GM12878 (cell line): Measurements from ENCODE around the gene SPN. TPM values are rescaled to one million over a fixed set of nuclear protein-coding genes. Genes with fewer than 3 reads are reported as not detected.
A peak's percentile ranks its signal among the peaks of the same experiment; 100 is the strongest.

Experiments
- ATAC-seq: fragments of 200-7000 bp; cut with Tn5 transposase; 3 replicates; pipeline ENCODE4 v1.9.1; 2020; ENCODE audit warnings: mild to moderate bottlenecking, moderate library complexity
- BruUV-seq: library from RNA; stranded (reverse); fragments of 400-500 nt; replicated peaks from 2 replicates; lab custom pipeline; 2021; lab: Mats Ljungman, UMichigan
- CTCF ChIA-PET: fragments of 300-600 bp; sonication (Branson Sonifier 250); formaldehyde crosslinking; extraction: SDS; loops from one replicate; lab custom pipeline; 2021; ENCODE audit warnings: inconsistent platforms; lab: Yijun Ruan, JAX
- POLR2A ChIA-PET: fragments of 350-600 bp; formaldehyde crosslinking; extraction: SDS; loops from one replicate; lab custom pipeline; 2021; ENCODE audit warnings: inconsistent platforms; lab: Charles Lee
- RAD21 ChIA-PET: fragments of 300-600 bp; sonication (Branson Sonifier 250); formaldehyde crosslinking; loops from one replicate; lab custom pipeline; 2023; ENCODE audit warnings: antibody characterized with exemption; ENCODE audit not compliant: unreplicated experiment; lab: Charles Lee
- SMC1A ChIA-PET: fragments of 300-600 bp; sonication (Branson Sonifier 250); formaldehyde crosslinking; loops from one replicate; lab custom pipeline; 2023; ENCODE audit not compliant: unreplicated experiment, uncharacterized antibody; lab: Charles Lee
- DNase-seq: peaks from one replicate; pipeline ENCODE4 v3.0.0-alpha.2; 2011; ENCODE audit warnings: low read depth, low spot score
- FAIRE-seq: peaks from 3 replicates; lab custom pipeline; 2011; peaks lifted over from hg19 to GRCh38; lab: Jason Lieb, UNC
- H2AFZ ChIP-seq: 2 replicates; pipeline ENCODE4 v1.6.0; 2011; ENCODE audit warnings: low read depth, low read length, control low read depth; ENCODE audit not compliant: control insufficient read depth
- H3K27ac ChIP-seq: 2 replicates; pipeline ENCODE4 v1.5.1; 2011; ENCODE audit warnings: control low read depth; ENCODE audit not compliant: control insufficient read depth, insufficient read depth
- H3K27me3 ChIP-seq, 2 experiments: replicated peaks in 1 of 2; 2 replicates each; pipeline versions ENCODE4 v1.6.0 to v1.6.1; 2011; ENCODE audit warnings: low read length in 1 of 2; ENCODE audit not compliant: control insufficient read depth in 2 of 2, insufficient read depth in 2 of 2
- H3K36me3 ChIP-seq, 2 experiments: 2 replicates each; pipeline ENCODE4 v1.5.1; 2011; ENCODE audit warnings: low read length in 1 of 2; ENCODE audit not compliant: control insufficient read depth in 2 of 2, insufficient read depth in 2 of 2
- H3K4me1 ChIP-seq: 2 replicates; pipeline ENCODE4 v1.6.1; 2011; ENCODE audit warnings: mild to moderate bottlenecking, low read length, moderate library complexity, mixed read lengths; ENCODE audit not compliant: control insufficient read depth, insufficient read depth
- H3K4me2 ChIP-seq: 2 replicates; pipeline ENCODE4 v1.6.0; 2011; ENCODE audit warnings: control low read depth; ENCODE audit not compliant: control insufficient read depth, insufficient read depth
- H3K4me3 ChIP-seq: fragments of 200-600 bp; sonication (generic); 2 replicates; pipeline ENCODE4 v1.5.1; 2016
- H3K79me2 ChIP-seq: 2 replicates; pipeline ENCODE4 v1.6.0; 2011; ENCODE audit warnings: low read length; ENCODE audit not compliant: control insufficient read depth, insufficient read depth
- H3K9ac ChIP-seq: 2 replicates; pipeline ENCODE4 v1.8.0; 2011; ENCODE audit warnings: low read length, control low read depth, mixed read lengths; ENCODE audit not compliant: control insufficient read depth, insufficient read depth
- H3K9me3 ChIP-seq: replicated peaks from 3 replicates; pipeline ENCODE4 v1.5.1; 2011; ENCODE audit warnings: mild to moderate bottlenecking, low read length; ENCODE audit not compliant: control insufficient read depth, insufficient read depth
- H4K20me1 ChIP-seq: 2 replicates; pipeline ENCODE4 v1.6.0; 2011; ENCODE audit not compliant: control insufficient read depth, insufficient read depth
- CHD1 ChIP-seq: IDR thresholded peaks from 2 replicates; pipeline ENCODE4 v1.6.1; 2012; ENCODE audit warnings: low read depth, low read length, improper control_type of control experiment
- CHD2 ChIP-seq: IDR thresholded peaks from 2 replicates; pipeline ENCODE4 v1.6.1; 2011; ENCODE audit warnings: low read depth, low read length, improper control_type of control experiment, borderline replicate concordance
- CREM ChIP-seq: IDR thresholded peaks from 2 replicates; pipeline ENCODE4 v1.6.1; 2014; ENCODE audit warnings: antibody characterized with exemption, low read depth
- EED ChIP-seq: sonication (generic); IDR thresholded peaks from 2 replicates; pipeline ENCODE4 v1.6.1; 2016; ENCODE audit warnings: antibody characterized with exemption, low read depth
- EP300 ChIP-seq, 2 experiments: fragments of 150-350 bp in 1 of 2; IDR thresholded peaks; 2 replicates each; pipeline ENCODE4 v1.6.1; 2011 to 2012; ENCODE audit warnings: low read depth in 2 of 2, low read length in 2 of 2, borderline replicate concordance in 1 of 2, improper control_type of control experiment in 1 of 2, inconsistent platforms in 1 of 2; ENCODE audit not compliant: control insufficient read depth in 1 of 2
- EZH2 ChIP-seq: IDR thresholded peaks from 2 replicates; pipeline ENCODE4 v1.6.1; 2012; ENCODE audit warnings: low read depth, mild to moderate bottlenecking, control low read depth, inconsistent platforms, low read length, borderline replicate concordance; ENCODE audit not compliant: control insufficient read depth
- FOXM1 ChIP-seq: IDR thresholded peaks from 2 replicates; pipeline ENCODE4 v1.6.1; 2012; ENCODE audit warnings: low read depth, mild to moderate bottlenecking, inconsistent platforms, low read length, moderate library complexity
- IKZF2 ChIP-seq, 2 experiments: fragments of 450-650 bp; IDR thresholded peaks; 2 replicates each; pipeline ENCODE4 v1.6.1; 2017; ENCODE audit warnings: mild to moderate bottlenecking in 2 of 2, moderate library complexity in 2 of 2
- JUND ChIP-seq: IDR thresholded peaks from 2 replicates; pipeline ENCODE4 v1.6.1; 2012; ENCODE audit warnings: low read depth, mild to moderate bottlenecking, low read length, improper control_type of control experiment, moderate library complexity
- MTA3 ChIP-seq: IDR thresholded peaks from 2 replicates; pipeline ENCODE4 v1.6.1; 2012; ENCODE audit warnings: low read length, inconsistent platforms, borderline replicate concordance
- NFYB ChIP-seq: IDR thresholded peaks from 2 replicates; pipeline ENCODE4 v1.6.1; 2011; ENCODE audit warnings: low read depth, mild to moderate bottlenecking, low read length, improper control_type of control experiment, moderate library complexity; ENCODE audit not compliant: insufficient read depth
- PML ChIP-seq: IDR thresholded peaks from 2 replicates; pipeline ENCODE4 v1.6.1; 2012; ENCODE audit warnings: low read length, inconsistent platforms
- POLR2AphosphoS5 ChIP-seq: IDR thresholded peaks from 2 replicates; pipeline ENCODE4 v1.6.1; 2011; ENCODE audit warnings: mild to moderate bottlenecking, low read length, inconsistent platforms
- RUNX3 ChIP-seq: IDR thresholded peaks from 2 replicates; pipeline ENCODE4 v1.6.1; 2012; ENCODE audit warnings: low read length, inconsistent platforms
- SPI1 ChIP-seq: IDR thresholded peaks from 2 replicates; pipeline ENCODE4 v1.6.1; 2011; ENCODE audit warnings: low read depth, mild to moderate bottlenecking, low read length, moderate library complexity, borderline replicate concordance; ENCODE audit not compliant: insufficient read depth
- WGBS: methylation state at CpG from one replicate; pipeline ENCODE4 v1.1.6; 2016; ENCODE audit warnings: low lambda C conversion rate; ENCODE audit not compliant: insufficient replicate concordance, insufficient coverage; ENCODE audit errors: missing lambda C conversion rate; 5-methylcytosine and 5-hydroxymethylcytosine counted together
- in situ Hi-C: fragments of 300-500 bp; cut with MboI; formaldehyde crosslinking; loops from 9 replicates; pipeline ENCODE4 v1.14.3; 2018; ENCODE audit warnings: mixed read lengths
- intact Hi-C: fragments of 100-400 bp; cut with micrococcal nuclease; formaldehyde crosslinking; loops from one replicate; pipeline ENCODE4 v1.14.2; 2022; ENCODE audit not compliant: unreplicated experiment
- polyA plus RNA-seq, 11 experiments: library from polyadenylated mRNA; depleted of rRNA in 4 of 11; unstranded in 6 of 11; stranded (reverse) in 5 of 11; fragments of >200 nt; fragmentation: Nextera tagmentation in 4 of 11; fragmentation: Illumina TruSeq in 1 of 11; extraction: Ambion mirVana in 4 of 11; extraction: Trizol in 1 of 11; gene quantifications; 1 replicate in 1 of 11; 2 replicates in 10 of 11; pipeline versions ENCODE4 v1.2.1 to v1.2.3, GENCODE V29; 2011 to 2016; ENCODE audit warnings: inconsistent platforms in 2 of 11, missing spikeins in 2 of 11, low read depth in 1 of 11
- total RNA-seq, 4 experiments: library from RNA; depleted of rRNA in 3 of 4; stranded (reverse); fragments of >200 nt in 3 of 4; fragmentation: Illumina TruSeq in 1 of 4; extraction: Trizol in 1 of 4; gene quantifications; 2 replicates each; pipeline versions ENCODE4 v1.2.1 to v1.2.3, GENCODE V29; 2013 to 2021
- TF ChIP-seq, protein P1 (sequence below): fragments of 450-650 bp; formaldehyde crosslinking; IDR thresholded peaks from 2 replicates; pipeline ENCODE4 v1.4.0; 2022; ENCODE audit warnings: mild to moderate bottlenecking, moderate library complexity
- TF ChIP-seq, protein P2 (sequence below): fragments of 450-650 bp; IDR thresholded peaks from 2 replicates; pipeline ENCODE4 v1.6.1; 2017; ENCODE audit warnings: low read depth, mild to moderate bottlenecking, moderate library complexity

SPN gene
- total and polyA plus RNA-seq, 10 of the 15 experiments (the other 5 are each of a cell fraction or from before 2014, with no cell fraction given) = 16.2 to 173 (median 92.7) TPM

DNA sequence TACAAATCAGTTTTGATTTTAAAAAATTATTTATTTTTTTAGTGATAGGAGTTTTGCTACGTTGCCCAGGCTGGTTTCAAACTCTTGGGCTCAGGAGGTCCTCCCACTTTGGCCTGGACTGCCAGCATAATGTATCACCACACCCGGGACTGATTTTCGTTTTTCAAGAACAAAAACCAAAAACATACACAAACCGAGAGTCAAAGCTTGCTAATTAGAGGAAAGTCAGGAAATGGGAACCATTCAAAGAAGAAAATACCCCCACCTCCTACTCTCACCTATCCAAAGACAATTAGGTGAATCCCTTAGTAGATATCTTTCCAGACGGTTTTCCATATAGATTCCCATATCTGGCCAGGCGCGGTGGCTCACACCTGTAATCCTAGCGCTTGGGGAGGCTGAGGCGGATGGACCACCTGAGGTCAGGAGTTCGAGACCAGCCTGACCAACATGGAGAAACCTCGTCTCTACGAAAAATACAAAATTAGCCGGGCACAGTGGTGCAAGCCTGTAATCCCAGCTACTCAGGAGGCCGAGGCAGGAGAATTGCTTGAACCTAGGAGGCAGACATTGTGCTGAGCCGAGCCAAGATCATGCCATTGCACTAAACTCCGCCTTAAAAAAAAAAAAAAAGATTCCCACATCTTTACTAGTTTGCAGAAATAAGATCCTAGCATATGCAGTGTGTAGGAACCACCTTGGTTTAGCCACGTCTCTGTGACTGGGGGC lies 883 bp upstream of the SPN start (continued):
- TF ChIP-seq, protein P1, sequence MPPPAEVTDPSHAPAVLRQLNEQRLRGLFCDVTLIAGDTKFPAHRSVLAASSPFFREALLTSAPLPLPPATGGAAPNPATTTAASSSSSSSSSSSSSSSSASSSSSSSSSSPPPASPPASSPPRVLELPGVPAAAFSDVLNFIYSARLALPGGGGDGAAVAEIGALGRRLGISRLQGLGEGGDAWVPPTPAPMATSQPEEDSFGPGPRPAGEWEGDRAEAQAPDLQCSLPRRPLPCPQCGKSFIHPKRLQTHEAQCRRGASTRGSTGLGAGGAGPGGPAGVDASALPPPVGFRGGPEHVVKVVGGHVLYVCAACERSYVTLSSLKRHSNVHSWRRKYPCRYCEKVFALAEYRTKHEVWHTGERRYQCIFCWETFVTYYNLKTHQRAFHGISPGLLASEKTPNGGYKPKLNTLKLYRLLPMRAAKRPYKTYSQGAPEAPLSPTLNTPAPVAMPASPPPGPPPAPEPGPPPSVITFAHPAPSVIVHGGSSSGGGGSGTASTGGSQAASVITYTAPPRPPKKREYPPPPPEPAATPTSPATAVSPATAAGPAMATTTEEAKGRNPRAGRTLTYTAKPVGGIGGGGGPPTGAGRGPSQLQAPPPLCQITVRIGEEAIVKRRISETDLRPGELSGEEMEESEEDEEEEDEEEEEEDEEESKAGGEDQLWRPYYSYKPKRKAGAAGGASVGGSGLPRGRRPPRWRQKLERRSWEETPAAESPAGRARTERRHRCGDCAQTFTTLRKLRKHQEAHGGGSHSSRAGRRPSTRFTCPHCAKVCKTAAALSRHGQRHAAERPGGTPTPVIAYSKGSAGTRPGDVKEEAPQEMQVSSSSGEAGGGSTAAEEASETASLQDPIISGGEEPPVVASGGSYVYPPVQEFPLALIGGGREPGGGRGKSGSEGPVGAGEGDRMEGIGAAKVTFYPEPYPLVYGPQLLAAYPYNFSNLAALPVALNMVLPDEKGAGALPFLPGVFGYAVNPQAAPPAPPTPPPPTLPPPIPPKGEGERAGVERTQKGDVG (CRISPR knock-in tag) = no peak
- TF ChIP-seq EED (peak; percentile 54), MTA3 (0 out of 2 replicates have a peak, but pooled peaks have one; percentile 31), IKZF2 (IDR thresholded peaks at IDR 0.05) (peak; percentile 87 to 88)
- TF ChIP-seq, protein P2, sequence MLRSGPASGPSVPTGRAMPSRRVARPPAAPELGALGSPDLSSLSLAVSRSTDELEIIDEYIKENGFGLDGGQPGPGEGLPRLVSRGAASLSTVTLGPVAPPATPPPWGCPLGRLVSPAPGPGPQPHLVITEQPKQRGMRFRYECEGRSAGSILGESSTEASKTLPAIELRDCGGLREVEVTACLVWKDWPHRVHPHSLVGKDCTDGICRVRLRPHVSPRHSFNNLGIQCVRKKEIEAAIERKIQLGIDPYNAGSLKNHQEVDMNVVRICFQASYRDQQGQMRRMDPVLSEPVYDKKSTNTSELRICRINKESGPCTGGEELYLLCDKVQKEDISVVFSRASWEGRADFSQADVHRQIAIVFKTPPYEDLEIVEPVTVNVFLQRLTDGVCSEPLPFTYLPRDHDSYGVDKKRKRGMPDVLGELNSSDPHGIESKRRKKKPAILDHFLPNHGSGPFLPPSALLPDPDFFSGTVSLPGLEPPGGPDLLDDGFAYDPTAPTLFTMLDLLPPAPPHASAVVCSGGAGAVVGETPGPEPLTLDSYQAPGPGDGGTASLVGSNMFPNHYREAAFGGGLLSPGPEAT = peak; percentile 59

DNA sequence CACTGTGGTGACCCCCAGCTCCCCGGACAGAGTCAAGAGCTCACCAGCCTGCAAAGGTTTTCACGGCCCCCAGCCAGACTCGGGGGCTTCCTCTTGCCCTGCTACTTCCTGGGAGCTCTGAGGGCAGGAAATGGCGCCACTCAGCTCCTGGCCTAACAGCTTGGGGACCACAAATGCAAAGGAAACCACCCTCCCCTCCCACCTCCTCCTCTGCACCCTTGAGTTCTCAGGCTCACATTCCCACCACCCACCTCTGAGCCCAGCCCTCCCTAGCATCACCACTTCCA lies 375 bp upstream of the SPN start:
- Histone ChIP-seq H3K79me2 (peaks cover 58% of the 10 kb centered on the region), H3K4me1 (peaks cover 12% of the 10 kb centered on the region), H3K4me2 (peak overlapping the region; percentile 89), H3K9ac (peak overlapping the region; percentile 75), H4K20me1 (no peaks in the 10 kb centered on the region), H3K9me3 (no peaks in the 10 kb centered on the region), H3K36me3 (peaks cover 0 to 2% of the 10 kb centered on the region in 2 experiments; a peak in 1 of 4 replicates), H3K4me3 (peak overlapping the region; percentile 99), H2AFZ (peak overlapping the region; percentile 61), H3K27me3 (no peaks in the 10 kb centered on the region), H3K27ac (peak overlapping the region; percentile 81)
- WGBS = 2% methylated on average over 4 of the region's 4 CpGs
- SMC1A ChIA-PET = interaction anchor here (0.7 to 7.5 kb wide), 8 partner anchors 10 to 154 kb away, joined by 3 to 69 read pairs (median 26); partner anchors contain the start of gene QPRT
- in situ Hi-C loops = loop anchor here (5.0 kb wide), 1 partner anchor 65 kb away; no protein-coding TSS in a partner anchor
- DNase-seq (peak; percentile 88), ATAC-seq (peak; percentile 56), FAIRE-seq (peak; percentile 94)
- RAD21 ChIA-PET = interaction anchor here (0.6 to 8.2 kb wide), 14 partner anchors 10 to 84 kb away, joined by 3 to 98 read pairs (median 4); partner anchors contain the start of gene QPRT
- CTCF ChIA-PET = interaction anchor here (0.6 to 4.1 kb wide), 11 partner anchors 11 to 664 kb away, joined by 3 to 25 read pairs (median 4); partner anchors contain the start of gene QPRT
- BruUV-seq = no TSS peak
- POLR2A ChIA-PET = interaction anchor here (0.7 to 4.5 kb wide), 12 partner anchors 10 to 311 kb away, joined by 3 to 62 read pairs (median 7); partner anchors contain the start of gene QPRT
- intact Hi-C loops = loop anchor here (5.0 kb wide), 1 partner anchor 50 kb away; no protein-coding TSS in a partner anchor
- TF ChIP-seq CHD2 (no peak), PML (peak; percentile 82; the same call in 1 of the 2 replicates), SPI1 (peak; percentile 52; the same call in 1 of the 2 replicates), EP300 (IDR thresholded peaks at IDR 0.05; ENCODE audit: borderline replicate concordance in 1 of 2, control insufficient read depth in 1 of 2, low read depth in 2 of 2, low read length in 2 of 2) (peak; percentile 44 to 56; a peak in 1 of 4 replicates), EED (peak; percentile 86), CREM (no peak), JUND (no peak), POLR2AphosphoS5 (peak; percentile 59), FOXM1 (no peak), RUNX3 (peak; percentile 88), CHD1 (peak; percentile 32; the same call in 1 of the 2 replicates), NFYB (no peak), EZH2 (no peak)
